GM12872 (cell line): ENCODE measurements around the gene CCDC127.

ENCODE experiments used
- CTCF ChIP-seq: IDR thresholded peaks from 3 replicates; pipeline ENCODE4 v1.5.1; 2011; ENCODE audit warnings: low read depth, mild to moderate bottlenecking, low read length, moderate library complexity; ENCODE audit not compliant: insufficient read depth

CCDC127 gene

GRCh38 chr5:213803-214395 is 4.1 kb downstream of the CCDC127 start:
- no peak for TF ChIP-seq CTCF

DNA sequence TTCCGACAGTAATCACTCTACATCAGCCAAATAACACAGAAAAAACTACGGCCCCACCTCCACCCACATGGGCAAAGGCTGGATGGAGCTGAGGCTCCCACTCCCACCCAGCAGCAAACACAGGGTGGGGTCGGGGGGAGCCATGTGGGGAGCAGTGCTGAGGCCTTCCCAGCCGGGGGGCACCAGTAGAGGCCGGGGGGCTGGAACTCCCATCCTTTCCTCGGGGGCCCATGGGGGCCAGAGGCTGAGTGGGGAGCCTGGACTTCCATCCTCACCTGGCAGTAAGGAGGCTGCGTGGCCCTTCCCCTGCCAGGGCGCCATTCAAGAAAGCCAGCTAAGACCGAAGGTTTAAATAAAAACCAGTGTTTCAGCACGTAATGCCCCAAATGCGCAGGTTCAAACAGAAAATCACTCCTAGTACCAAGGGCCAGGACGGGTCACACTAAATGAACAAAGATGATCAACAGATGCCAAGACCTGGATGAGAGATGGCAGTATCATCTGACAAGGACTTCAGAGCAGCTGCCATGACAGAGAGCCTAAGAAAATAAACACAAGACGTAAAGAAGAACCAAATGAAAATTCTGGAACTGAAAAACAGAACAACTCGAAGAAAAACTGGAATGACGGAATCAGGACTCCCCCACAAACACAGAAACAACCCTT is 9.4 kb downstream of the CCDC127 start:
- TF ChIP-seq CTCF: no peak

GRCh38 chr5:207599-207998 is 10.4 kb downstream of the CCDC127 start:
- no peak for TF ChIP-seq CTCF

GRCh38 chr5:206927-207536 is 10.9 kb downstream of the CCDC127 start:
- no peak for TF ChIP-seq CTCF

- no peak for TF ChIP-seq CTCF
Measured at GRCh38 chr5:206406-206805, 11.5 kb downstream of the CCDC127 start.

- TF ChIP-seq CTCF: no peak
Measured at GRCh38 chr5:204966-205670, 12.8 kb downstream of the CCDC127 start.

DNA sequence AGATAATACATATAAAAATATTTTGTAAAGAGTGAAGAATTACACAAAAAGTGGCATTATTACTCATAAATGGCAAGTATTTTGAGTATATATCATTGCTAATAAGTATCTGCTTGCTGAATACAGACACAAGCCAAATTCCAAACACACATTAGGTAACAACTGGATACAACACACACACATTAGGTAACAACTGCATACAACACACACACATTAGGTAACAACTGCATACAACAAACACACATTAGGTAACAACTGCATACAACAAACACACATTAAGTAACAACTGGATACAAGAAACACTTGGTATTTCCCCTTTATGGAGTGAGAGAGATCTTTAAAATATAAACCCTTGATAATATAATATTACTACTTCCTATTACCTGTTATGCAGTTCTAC is 13.5 kb downstream of the CCDC127 start:
- TF ChIP-seq CTCF: no peak
